T47D (cell line): ENCODE results near the gene TTLL9.

ENCODE experiments used
- DNase-seq, 2 experiments: peaks; one replicate each; pipeline versions ENCODE4 v3.0.0 to v3.0.0-alpha.2; 2011 to 2012; ENCODE audit warnings: low read depth in 1 of 2, low spot score in 1 of 2
- JUND ChIP-seq: IDR thresholded peaks from 2 replicates; pipeline ENCODE4 v1.6.1; 2012; ENCODE audit warnings: low read depth
- in situ Hi-C: cut with HindIII; loops from 2 replicates; pipeline ENCODE4 v1.10.0; 2016; ENCODE audit warnings: low sequenced_read_pairs, low pct_unique_long_range_greater_than_20kb

The TTLL9 gene

GRCh38 chr20:31840906-31841816 lies 29.3 kb upstream of the TTLL9 start:
- no peak for DNase-seq
- in situ Hi-C loops = no loop called here
- no peak for TF ChIP-seq JUND

GRCh38 chr20:31841928-31842327 lies 28.5 kb upstream of the TTLL9 start:
- in situ Hi-C loops = no loop called here

GRCh38 chr20:31842471-31843157 lies 27.8 kb upstream of the TTLL9 start:
- in situ Hi-C loops = no loop called here
- no peak for TF ChIP-seq JUND
- DNase-seq = peak in 1 of 2 experiments; percentile 25

More at GRCh38 chr20:31841928-31842327, 28.5 kb upstream of the TTLL9 start:
- no peak for DNase-seq
- no peak for TF ChIP-seq JUND

GRCh38 chr20:31843288-31843687 lies 27.1 kb upstream of the TTLL9 start:
- no peak for DNase-seq
- no peak for TF ChIP-seq JUND
- in situ Hi-C loops = no loop called here

DNA sequence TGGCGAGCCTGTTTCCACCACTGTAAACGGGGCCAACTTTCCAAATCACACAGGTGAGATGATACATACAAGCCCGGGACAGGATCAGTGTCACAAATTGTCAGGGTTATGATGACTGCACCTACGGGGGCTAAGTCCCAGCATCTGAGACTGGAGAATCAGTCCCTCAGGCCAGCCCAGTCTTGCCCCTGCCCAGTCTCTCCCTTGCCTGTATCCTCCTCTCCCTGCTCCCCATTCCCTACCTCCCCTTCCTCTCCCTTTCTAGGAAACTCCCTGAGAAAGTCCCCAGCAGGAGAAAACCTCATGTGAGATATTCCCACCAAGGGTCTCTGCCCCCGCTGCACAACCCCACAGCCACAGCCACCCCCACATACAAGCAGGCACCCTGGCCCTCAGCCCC lies 26.6 kb upstream of the TTLL9 start:
- no peak for DNase-seq
- in situ Hi-C loops = no loop called here
- no peak for TF ChIP-seq JUND

DNA sequence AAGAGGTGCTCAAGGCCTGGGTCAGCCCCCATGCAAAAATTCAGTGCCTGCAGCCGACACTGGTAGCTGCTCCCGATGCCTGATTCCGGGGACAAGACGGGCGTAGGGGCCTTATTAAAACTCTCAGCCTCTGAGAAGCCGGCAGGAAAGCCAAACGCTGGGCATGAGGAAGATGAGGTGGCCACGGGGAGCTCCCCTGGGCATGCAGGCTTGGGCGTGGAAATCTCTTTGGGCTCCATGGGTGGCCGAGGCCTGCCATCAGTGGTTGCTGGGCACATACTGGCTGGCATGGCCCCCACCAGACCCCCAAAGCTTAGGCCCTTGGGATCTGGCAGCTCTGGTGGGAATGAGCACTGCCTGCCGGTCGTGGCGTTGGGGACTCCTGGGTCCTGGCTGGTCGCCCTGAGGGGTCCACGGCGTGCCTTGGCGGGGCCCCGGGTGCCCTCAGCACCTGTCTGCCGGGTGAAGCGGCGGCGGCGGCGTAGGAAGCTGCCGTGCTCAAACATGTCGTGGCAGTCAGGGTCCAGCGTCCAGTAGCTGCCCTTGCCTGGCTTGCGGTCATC lies 25.6 kb upstream of the TTLL9 start:
- no peak for DNase-seq
- no peak for TF ChIP-seq JUND
- in situ Hi-C loops = no loop called here

DNA sequence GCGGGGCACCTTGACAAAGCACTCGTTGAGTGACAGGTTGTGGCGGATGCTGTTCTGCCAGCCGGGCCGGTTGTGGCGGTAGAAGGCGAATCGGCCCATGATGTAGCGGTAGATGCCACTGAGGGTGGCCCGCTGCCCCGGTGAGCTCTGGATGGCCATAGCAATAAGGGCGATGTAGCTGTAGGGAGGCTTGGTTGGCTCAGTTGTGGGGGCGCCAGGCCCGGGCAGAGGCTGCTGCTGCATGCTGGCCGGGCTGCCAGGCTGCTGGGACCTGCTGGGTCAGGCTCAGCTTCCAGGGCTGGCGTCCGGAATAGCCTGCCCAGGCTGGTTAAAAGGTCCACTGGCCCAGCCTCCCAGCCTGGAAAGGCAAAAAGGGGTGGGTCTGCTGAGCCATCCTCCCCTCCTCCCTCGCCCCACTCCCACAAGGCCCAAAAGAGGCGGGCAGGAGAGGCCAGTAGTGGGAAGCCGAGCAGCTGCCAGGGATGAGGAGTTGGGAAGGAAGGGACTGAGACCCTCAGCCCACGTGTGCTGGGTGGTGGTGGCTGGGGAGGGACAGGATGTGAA lies 25.1 kb upstream of the TTLL9 start, which contains the start of gene FOXS1:
Gene FOXS1, minus strand, starts transcription at position 305 of the 564 bp plus-strand sequence. Its CDS starts 62 bp downstream, at position 243.
- DNase-seq = peak in 1 of 2 experiments; percentile 37
- no peak for TF ChIP-seq JUND
- in situ Hi-C loops = no loop called here

- TF ChIP-seq JUND = no peak
- in situ Hi-C loops = no loop called here
- no peak for DNase-seq
These were observed 23.7 kb upstream of the TTLL9 start for GRCh38 chr20:31846793-31847138.

DNA sequence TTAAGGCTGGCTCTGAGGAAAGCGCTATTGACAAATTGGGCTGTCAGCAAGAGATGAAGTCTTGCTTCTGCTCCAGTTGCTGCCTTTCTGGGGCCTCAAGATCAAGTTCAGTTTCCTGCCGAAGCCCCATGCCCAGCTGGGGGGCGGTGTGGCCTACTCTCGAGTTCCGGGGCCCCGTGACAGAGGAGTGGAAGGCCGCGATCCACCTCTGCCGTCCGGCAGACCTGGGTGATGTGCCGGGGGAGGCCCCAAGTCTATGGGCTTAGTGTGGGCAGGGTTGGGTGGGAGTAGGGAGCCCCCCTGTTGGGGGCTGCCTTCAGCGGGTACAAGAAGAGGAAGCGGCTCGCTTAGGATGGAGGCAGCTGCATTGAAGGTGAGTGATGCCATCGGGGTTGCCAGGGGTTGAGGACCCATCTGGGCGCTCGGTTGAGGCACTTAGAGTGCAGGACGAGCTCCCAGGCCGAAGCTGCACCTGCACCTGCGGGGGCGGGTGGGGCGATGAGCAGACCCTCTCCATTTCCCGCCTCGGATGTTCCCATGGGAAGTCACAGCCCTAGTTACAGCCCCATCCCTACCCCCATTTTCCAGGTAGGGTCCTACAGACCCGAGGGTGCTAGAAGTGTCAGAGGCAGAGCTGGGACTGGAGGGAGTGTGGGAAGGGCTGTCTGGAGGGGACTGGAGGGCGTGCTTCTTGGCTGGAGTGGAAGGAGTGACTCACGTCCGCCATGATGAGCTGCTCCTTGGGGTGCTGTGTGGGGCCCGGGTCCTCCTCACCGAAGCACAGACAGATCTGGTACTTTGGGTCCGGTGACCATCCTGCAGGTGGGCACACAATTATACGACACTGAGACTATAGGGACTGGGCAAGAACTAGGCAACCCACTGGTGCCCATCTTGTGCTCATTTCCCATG lies 22.1 kb upstream of the TTLL9 start:
- in situ Hi-C loops = no loop called here
- DNase-seq = no peak
- TF ChIP-seq JUND = no peak

GRCh38 chr20:31849306-31849930 lies 21.0 kb upstream of the TTLL9 start:
- TF ChIP-seq JUND = no peak
- peak; percentile 77 to 79 for DNase-seq
- in situ Hi-C loops = no loop called here

- peak in 1 of 2 experiments; percentile 63 for DNase-seq
- no peak for TF ChIP-seq JUND
- in situ Hi-C loops = no loop called here
These were observed 19.0 kb upstream of the TTLL9 start for GRCh38 chr20:31851240-31851955.
